AG20443 (cell line): ENCODE measurements around the gene LRBA.
"Not testable (repeated sequence)": the region's sequence is repeated elsewhere in the genome, so short reads cannot be mapped to it uniquely, and the experiment has no call there.

Source experiments
- DNase-seq: peaks from one replicate; pipeline ENCODE4 v3.0.0; 2012; ENCODE audit warnings: low spot score, mixed read lengths

The LRBA gene

DNA sequence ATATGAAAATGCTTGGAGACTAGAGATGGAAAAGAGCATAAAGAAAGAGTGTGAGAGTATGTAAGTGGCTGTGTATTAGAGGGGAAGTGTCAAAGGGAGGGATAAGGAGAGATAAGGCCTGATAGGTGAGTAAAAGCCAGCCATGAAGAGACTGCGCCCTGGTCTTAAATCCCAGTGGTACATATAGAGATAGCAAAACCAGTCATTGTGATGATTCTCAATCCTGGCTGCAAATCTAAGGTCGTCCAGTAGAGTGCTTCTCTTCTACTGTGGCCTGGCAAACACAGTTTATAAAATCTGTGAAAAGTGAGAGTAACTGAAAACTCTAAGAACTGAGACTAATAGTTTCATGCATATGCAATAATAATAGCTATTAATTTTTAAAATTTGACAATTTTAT lies 346.3 kb downstream of the LRBA start:
- DNase-seq: no peak

- no peak for DNase-seq
Observed at GRCh38 chr4:150664935-150665334, 350.1 kb downstream of the LRBA start.

GRCh38 chr4:150662686-150663085 lies 352.4 kb downstream of the LRBA start:
- no peak for DNase-seq

GRCh38 chr4:150661551-150661950 lies 353.5 kb downstream of the LRBA start:
- DNase-seq: not testable (repeated sequence)

DNA sequence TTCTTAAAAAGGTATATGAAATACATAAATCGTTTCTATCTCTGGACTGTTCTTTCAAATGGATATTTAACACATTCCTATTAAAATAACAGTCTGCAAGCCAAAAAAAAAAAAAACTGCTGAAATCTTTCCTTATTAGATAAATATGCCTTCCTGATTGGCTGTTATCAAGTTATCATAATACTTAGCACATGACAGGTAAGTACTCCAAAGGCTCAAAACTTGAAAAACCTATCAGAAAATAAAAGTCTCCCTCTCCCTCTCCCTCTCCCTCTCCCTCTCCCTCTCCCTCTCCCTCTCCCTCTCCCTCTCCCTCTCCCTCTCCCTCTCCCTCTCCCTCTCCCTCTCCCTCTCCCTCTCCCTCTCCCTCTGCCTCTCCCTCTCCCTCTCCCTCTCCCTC lies 356.8 kb downstream of the LRBA start:
- DNase-seq: not testable (repeated sequence)

- no peak for DNase-seq
Observed at GRCh38 chr4:150656891-150657290, 358.2 kb downstream of the LRBA start.

- no peak for DNase-seq
Observed at GRCh38 chr4:150650751-150651150, 364.3 kb downstream of the LRBA start.

GRCh38 chr4:150648123-150648522 lies 367.0 kb downstream of the LRBA start:
- no peak for DNase-seq

DNA sequence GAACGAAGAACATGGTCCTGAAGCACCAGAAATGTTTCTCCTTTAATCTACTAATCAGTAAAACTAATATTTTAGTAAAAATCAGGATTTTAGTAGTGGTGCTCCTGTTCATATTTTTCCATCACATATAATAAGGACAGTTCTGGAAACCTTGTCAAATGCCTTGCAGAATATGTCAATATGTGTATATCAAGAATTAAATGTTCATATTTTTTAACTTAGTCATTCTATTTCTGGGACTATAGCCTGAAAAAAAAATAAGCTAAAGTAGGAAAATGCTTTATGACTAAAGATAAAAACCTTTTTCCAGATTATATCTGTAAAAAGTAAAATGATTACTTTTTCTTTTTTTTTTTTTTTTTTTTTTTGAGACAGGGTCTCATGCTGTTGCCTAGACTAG lies 368.1 kb downstream of the LRBA start:
- DNase-seq: no peak

DNA sequence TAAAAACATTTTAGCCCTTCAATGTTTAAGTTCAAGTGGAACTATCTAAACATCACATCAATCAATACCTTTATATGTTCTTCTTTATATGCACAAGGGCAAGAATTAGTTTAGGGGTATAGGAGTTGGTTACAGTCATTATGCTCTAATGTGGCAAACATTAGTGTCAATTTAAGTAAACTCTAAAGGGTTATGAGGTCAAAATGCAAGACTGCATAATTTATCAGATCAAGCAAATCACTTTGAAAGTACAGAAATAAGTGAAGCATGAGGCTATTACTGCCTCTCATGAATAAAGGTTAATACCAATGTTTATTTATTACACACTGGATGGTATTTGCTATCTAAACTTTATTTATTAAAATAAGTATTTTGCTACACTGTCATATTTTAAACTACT lies 373.5 kb downstream of the LRBA start:
- DNase-seq: no peak

GRCh38 chr4:150632639-150633038 lies 382.4 kb downstream of the LRBA start:
- no peak for DNase-seq

- no peak for DNase-seq
Observed at GRCh38 chr4:150628073-150628472, 387.0 kb downstream of the LRBA start.

DNA sequence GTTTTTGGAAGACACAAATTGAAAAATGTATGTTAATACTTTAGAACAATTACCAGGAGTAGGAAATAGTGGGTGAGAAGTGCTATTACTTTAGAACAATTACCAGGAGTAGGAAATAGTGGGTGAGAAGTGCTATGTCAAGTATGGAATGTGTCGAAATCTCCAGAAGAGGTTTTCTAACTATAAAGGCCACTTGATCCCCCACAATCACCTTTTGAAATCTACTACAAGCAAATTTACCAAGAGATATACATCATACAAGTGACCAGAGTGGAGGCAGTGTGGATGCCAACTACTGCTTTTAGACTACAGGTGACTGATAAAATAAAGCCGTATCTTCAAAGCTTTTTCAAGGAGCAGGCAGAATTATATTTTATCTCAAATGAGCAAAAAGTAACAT lies 390.1 kb downstream of the LRBA start:
- DNase-seq: no peak

- DNase-seq: no peak
Observed at GRCh38 chr4:150624055-150624454, 391.0 kb downstream of the LRBA start.

DNA sequence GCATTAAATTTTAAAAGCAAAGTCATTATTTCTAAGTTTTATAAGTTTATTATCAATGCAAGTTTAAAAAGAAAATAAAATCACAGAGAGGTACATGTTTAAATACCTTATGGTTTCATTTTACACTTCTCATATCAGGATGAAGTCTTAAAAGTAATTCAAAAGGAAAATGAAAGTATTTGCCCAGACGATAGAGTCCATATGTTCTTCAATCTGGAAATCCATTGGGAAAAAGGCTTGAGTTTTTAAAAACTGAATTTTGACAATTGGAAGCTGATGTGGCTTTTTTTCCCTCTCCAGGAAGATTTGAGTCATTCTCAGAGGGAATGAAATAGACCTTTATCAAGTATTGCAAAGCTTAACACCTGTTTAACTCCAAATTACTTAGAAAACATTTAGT lies 396.0 kb downstream of the LRBA start:
- DNase-seq: no peak

- no peak for DNase-seq
Observed at GRCh38 chr4:150609131-150609530, 406.0 kb downstream of the LRBA start.

- DNase-seq: no peak
Observed at GRCh38 chr4:150600812-150601445, 414.2 kb downstream of the LRBA start.

DNA sequence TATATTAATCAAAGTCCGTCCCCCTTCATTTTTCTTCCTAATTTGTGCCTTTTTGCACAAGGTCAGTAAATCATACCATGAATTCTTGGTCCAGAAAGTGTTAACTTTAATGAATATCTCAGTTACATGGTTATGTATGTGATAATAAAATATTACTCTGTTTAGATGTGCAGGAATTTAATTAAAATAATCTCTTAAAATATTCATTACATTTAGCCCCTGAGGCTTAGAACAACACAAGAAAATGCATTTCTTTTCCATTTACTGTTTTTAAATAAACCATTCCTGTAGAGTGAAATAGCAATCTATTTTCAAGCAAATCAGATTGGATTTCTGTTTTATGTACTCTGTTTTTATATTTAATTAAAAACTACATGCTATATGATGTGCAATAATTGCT lies 415.5 kb downstream of the LRBA start:
- DNase-seq: no peak

DNA sequence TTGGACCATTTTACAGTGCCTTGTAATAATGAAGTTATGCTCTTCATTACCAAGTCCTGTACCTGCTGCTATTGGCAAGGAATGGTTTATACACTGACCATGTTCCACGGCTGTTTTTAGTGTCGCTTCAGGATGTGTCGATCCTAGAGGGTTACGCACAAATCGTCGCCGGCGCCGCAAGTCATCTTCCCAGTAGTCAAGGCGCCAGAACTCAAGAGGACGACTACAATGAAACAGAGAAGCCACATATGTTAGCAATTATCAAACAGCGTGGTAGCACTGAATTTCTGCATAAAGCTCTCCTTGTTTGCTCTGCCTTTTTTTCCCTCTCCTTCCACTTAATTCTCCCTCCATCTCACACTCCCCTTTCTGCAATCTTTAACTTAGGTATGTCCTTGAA lies 416.2 kb downstream of the LRBA start:
- DNase-seq: peak; percentile 26

DNA sequence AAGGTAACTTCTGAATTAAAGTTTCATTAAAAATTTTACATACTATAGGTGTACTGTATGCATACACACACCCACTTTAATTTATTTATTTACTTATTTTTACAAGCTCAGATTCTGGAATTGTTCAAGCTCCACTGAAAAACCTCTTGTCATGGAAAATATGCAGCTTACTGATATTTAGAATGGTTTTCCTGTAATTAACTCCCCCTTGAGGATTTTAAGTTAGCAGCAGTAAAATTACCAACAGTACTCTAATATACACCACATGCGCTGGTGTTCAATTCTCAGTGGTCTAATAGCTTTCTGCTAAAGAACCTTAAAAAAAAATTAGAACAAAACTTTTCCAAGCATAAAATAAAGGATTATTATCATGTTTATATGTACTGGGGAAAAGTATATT lies 421.1 kb downstream of the LRBA start:
- no peak for DNase-seq

GRCh38 chr4:150591904-150592303 lies 423.2 kb downstream of the LRBA start:
- DNase-seq: no peak

GRCh38 chr4:150591406-150591805 lies 423.7 kb downstream of the LRBA start:
- DNase-seq: no peak

GRCh38 chr4:150590631-150591030 lies 424.5 kb downstream of the LRBA start:
- DNase-seq: no peak

GRCh38 chr4:150589157-150589556 lies 425.9 kb downstream of the LRBA start:
- DNase-seq: no peak

- no peak for DNase-seq
Observed at GRCh38 chr4:150588316-150588715, 426.8 kb downstream of the LRBA start.
